ACHN (cell line): ENCODE data around the gene BSN.

ENCODE experiments used
- DNase-seq: peaks from one replicate; pipeline ENCODE4 v3.0.0-alpha.2; 2015
- in situ Hi-C: cut with HindIII; loops from 2 replicates; pipeline ENCODE4 v1.10.0; 2017; ENCODE audit warnings: low sequenced_read_pairs, low pct_ligation_motif_present, low pct_unique_long_range_greater_than_20kb

Gene BSN

DNA sequence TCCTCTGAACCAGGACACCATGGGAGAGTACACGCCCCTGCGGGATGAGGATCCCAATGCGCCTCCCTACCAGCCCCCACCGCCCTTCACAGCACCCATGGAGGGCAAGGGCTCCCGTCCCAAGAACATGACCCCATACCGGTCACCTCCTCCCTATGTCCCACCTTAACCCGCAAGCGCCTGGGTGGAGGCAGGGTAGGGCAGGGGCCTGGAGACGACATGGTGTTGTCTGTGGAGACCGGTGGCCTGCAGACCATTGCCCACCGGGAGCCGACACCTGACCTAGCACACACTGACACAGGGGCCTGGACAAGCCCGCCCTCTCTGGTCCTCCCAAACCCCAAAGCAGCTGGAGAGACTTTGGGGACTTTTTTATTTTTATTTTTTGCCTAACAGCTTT lies 21.2 kb upstream of the BSN start:
- no peak for DNase-seq
- in situ Hi-C loops, result no loop called here

- in situ Hi-C loops, result no loop called here
- DNase-seq, result no peak
These were observed 20.3 kb upstream of the BSN start for GRCh38 chr3:49533786-49534519.

- no peak for DNase-seq
- in situ Hi-C loops, result no loop called here
These were observed 19.5 kb upstream of the BSN start for GRCh38 chr3:49534581-49535441.

DNA sequence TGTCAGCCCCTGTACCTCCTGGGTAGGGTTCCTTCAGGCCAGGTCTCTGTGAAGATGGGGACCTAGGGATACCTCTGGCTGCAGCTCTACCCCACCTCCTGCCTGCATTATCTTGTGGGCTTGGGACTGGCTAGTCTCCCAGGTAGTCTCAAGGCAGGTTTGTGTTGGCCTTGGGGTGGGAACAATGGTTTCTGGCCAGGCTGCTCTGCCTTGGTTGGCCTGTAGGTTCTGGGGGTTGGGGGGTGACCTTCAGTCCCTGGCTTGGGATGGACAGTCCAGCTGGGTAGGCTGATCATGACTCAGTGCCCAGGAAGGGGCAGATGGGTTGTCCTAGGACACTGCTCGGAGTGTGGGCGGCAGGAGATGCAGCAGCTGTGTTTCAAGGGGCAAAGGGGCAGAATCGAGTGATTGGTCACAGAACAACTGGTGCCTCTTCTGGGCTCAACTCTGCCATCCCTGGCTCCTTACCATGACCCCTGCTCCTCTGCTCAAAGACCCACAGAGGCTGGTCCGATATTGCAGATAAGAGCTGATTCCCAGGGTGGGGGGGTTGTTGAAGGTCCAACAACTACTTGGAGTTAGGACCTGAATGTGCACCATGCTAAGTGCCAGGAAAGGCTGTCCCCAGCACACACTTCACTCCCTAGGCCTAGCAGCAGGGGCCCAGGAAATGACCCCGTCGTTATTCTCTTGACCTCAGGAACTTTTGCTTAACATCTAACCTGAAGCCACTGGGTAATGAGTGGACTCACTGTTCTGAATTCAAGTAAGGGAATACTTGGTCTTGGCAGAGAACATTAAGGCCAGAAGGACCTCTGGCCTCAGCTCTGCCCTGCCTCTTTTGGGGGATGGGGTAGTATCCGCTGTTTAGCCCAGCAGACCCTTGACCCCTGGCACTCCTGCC lies 18.1 kb upstream of the BSN start:
- in situ Hi-C loops, result no loop called here
- DNase-seq, result no peak

DNA sequence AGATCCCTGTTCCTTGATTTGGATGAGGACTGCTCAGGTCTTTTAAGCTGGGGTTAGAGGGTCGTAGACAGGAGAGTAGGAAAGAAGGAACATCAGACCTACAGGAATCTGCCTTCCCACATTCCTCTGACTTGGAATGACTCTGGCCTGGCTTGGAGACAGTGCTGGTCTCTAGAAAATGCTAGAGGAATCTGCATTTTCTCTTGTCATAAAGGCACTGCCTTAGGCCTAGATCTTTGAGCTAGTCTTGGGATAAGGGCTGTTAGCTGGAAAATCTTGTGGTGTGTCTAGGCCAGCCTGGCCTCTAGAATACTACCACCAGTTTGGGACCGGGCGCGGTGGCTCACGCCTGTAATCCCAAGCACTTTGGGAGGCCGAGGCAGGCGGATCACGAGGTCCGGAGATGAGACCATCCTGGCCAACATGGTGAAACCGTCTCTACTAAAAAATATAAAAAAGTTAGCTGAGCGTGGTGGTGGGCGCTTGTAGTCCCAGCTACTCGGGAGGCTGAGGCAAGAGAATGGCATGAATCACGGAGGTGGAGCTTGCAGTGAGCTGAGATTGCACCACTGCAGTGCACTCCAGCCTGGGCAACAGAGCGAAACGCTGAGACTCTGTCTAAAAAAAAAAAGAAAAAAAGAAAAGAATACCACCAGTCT lies 17.3 kb upstream of the BSN start:
- in situ Hi-C loops, result no loop called here
- DNase-seq, result no peak

- DNase-seq, result peak; percentile 91
- in situ Hi-C loops, result no loop called here
These were observed 14.4 kb upstream of the BSN start for GRCh38 chr3:49539659-49540560.

DNA sequence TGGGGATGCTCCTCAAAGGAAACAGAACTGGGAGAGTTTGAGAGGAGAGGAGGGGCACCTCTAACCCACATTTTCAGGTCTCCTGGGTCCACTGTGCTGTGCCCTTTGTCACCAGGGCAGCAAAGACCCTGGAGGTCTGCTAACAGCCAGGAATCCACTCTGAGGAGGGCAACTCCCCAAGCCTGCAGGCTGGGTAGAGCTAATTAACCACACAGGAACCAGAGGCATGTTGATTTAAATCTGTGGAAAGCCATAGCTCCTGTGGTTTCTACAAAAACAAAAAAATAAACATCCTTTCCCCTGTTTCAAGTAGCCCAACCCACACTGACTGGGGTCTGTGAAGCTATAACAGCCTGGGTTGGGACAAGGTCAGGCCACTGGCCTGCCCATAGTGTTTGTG lies 2.2 kb upstream of the BSN start:
- in situ Hi-C loops, result no loop called here
- DNase-seq, result no peak

DNA sequence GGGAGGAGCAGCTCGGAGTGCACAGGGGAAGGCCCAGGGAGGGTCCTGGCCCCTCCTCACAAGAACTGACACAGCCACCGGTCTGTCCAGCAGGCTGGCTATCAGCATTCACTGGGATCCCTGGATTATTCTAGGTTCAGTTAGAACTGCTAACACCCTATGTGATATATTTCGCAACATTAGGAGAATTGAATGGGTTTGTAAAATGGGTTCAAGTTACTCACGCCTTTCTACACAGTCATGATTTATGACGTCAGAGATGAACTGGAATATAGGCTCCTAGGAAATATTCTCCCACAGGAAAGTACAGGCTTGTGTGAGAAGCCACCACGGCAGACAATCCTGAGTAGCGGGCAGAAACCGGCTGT lies 969 bp upstream of the BSN start:
- DNase-seq, result no peak
- in situ Hi-C loops, result no loop called here

- in situ Hi-C loops, result no loop called here
These were observed 472 bp downstream of the BSN start for GRCh38 chr3:49554633-49555265.

GRCh38 chr3:49556500-49557275 lies 2.4 kb downstream of the BSN start:
- in situ Hi-C loops, result no loop called here

More at GRCh38 chr3:49554633-49555265, 472 bp downstream of the BSN start:
- peak; percentile 51 for DNase-seq

GRCh38 chr3:49563040-49563578 lies 8.8 kb downstream of the BSN start:
- in situ Hi-C loops, result no loop called here
- DNase-seq, result no peak

More at GRCh38 chr3:49556500-49557275, 2.4 kb downstream of the BSN start:
- no peak for DNase-seq

- DNase-seq, result no peak
- in situ Hi-C loops, result no loop called here
These were observed 9.5 kb downstream of the BSN start for GRCh38 chr3:49563766-49564165.

DNA sequence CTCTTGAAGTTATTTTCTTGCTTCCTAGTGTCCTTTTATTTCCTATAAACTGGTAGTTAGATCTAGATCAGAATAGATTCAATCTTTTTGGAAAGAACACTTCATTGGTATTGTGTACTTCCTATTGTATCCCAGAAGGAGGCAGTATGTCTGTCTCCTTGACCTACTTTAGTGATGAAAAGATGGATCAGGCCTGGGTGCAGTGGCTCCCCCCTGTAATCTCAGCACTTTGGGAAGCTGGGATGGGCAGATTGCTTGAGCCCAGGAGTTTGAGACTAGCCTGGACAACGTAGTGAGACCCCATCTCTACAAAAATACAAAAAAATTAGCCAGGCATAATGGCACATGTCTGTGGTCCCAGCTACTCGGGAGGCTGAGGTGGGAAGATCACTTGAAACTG lies 12.0 kb downstream of the BSN start:
- in situ Hi-C loops, result no loop called here
- DNase-seq, result peak; percentile 8

- in situ Hi-C loops, result no loop called here
- no peak for DNase-seq
These were observed 13.1 kb downstream of the BSN start for GRCh38 chr3:49567406-49567805.

DNA sequence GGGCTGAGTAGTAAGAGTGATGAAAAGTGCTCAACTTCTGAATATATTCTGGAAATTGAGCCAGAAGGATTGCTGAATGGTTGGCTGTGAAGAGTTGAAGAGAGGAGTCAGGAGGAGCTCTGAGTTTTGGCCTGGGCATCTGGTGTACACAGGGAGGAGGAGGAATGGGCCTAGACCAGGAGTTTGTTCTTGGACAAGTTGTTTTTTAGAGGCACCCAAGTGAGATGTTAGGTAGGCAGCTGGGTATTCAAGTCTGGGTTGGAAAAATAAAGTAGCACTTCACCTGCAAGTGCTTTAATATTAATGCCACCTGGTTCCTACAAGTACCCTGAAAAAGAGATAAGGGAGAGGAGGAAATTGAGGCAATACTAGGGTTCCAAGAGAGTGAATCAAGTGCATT lies 14.7 kb downstream of the BSN start:
- in situ Hi-C loops, result no loop called here
- no peak for DNase-seq

DNA sequence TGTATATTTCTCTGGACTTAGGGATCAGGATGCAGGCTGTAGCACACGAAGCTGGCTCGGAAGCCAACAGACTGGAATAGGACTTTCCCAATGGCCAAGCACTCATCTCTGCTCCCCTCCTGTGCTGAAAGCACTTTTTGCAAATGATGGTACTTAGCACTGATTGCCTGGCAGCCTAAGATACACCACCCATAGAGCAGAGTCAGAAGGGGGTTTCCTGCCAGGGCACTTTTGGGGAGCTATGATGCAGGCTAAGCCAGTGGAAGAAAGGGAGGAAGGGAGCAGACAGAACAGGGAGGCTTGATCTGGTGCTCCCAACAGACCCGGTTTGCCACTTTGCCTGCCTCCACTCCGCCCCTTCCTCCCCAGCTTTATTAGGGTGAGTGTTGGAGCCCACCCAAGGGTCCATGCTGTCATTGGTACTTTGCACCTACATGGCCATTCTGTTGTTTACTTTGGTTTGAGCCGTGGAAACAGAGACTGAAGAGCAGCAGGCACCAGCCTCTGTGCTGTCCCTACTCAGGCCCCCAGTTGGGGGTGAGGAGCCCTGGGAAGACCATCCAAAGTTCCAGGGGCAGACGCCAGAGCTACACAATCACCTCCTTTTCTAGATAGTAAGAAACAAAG lies 15.9 kb downstream of the BSN start:
- in situ Hi-C loops, result no loop called here
- no peak for DNase-seq
